Measurements from ENCODE around the gene PTGDS. TPM values are rescaled to one million over a fixed set of nuclear protein-coding genes. Genes with fewer than 3 reads are reported as not detected.

Gene PTGDS
- total RNA-seq, 1 donor from 2014 or later, result not detected

GRCh38 chr9:136964833-136965422 is 12.4 kb upstream of the PTGDS start:
- H3K27ac Mint-ChIP-seq, result no peak overlapping the region
- intact Hi-C loops (cut with micrococcal nuclease), result no loop called here
- no peak for DNase-seq (ENCODE audit: low spot score)
- H3K27me3 Mint-ChIP-seq (ENCODE audit: low read depth), result peaks cover 2% of the 10 kb centered on the region
- no peaks in the 10 kb centered on the region for H3K36me3 Mint-ChIP-seq (ENCODE audit: low read depth)
- H3K4me1 Mint-ChIP-seq (ENCODE audit: low read depth), result peaks cover 10% of the 10 kb centered on the region
- H3K4me3 Mint-ChIP-seq (ENCODE audit: low read depth), result no peak overlapping the region
- no peaks in the 10 kb centered on the region for H3K9me3 Mint-ChIP-seq

GRCh38 chr9:136965771-136966484 is 11.4 kb upstream of the PTGDS start:
- Mint-ChIP-seq H3K27me3 (ENCODE audit: low read depth) (peaks cover 2% of the 10 kb centered on the region), H3K27ac (no peak overlapping the region), H3K9me3 (no peaks in the 10 kb centered on the region), H3K36me3 (ENCODE audit: low read depth) (no peaks in the 10 kb centered on the region), H3K4me1 (ENCODE audit: low read depth) (peaks cover 10% of the 10 kb centered on the region), H3K4me3 (ENCODE audit: low read depth) (peak overlapping the region; percentile 64)
- intact Hi-C loops (cut with micrococcal nuclease), result no loop called here
- DNase-seq (ENCODE audit: low spot score), result no peak

- no peaks in the 10 kb centered on the region for H3K36me3 Mint-ChIP-seq (ENCODE audit: low read depth)
- peaks cover 2% of the 10 kb centered on the region for H3K27me3 Mint-ChIP-seq (ENCODE audit: low read depth)
- intact Hi-C loops (cut with micrococcal nuclease), result no loop called here
- H3K27ac Mint-ChIP-seq, result no peak overlapping the region
- no peak for DNase-seq (ENCODE audit: low spot score)
- no peak overlapping the region for H3K4me3 Mint-ChIP-seq (ENCODE audit: low read depth)
- no peaks in the 10 kb centered on the region for H3K9me3 Mint-ChIP-seq
- H3K4me1 Mint-ChIP-seq (ENCODE audit: low read depth), result peaks cover 10% of the 10 kb centered on the region
Observed at GRCh38 chr9:136968333-136969127, 8.8 kb upstream of the PTGDS start.

GRCh38 chr9:136969150-136969549 is 8.2 kb upstream of the PTGDS start:
- H3K4me3 Mint-ChIP-seq (ENCODE audit: low read depth), result no peak overlapping the region
- H3K27me3 Mint-ChIP-seq (ENCODE audit: low read depth), result peaks cover 2% of the 10 kb centered on the region
- H3K4me1 Mint-ChIP-seq (ENCODE audit: low read depth), result peaks cover 10% of the 10 kb centered on the region
- H3K27ac Mint-ChIP-seq, result no peak overlapping the region
- intact Hi-C loops (cut with micrococcal nuclease), result no loop called here
- H3K9me3 Mint-ChIP-seq, result no peaks in the 10 kb centered on the region
- H3K36me3 Mint-ChIP-seq (ENCODE audit: low read depth), result no peaks in the 10 kb centered on the region
- DNase-seq (ENCODE audit: low spot score), result no peak

GRCh38 chr9:136969774-136970173 is 7.5 kb upstream of the PTGDS start:
- DNase-seq (ENCODE audit: low spot score), result no peak
- H3K9me3 Mint-ChIP-seq, result no peaks in the 10 kb centered on the region
- intact Hi-C loops (cut with micrococcal nuclease), result loop anchor here (10.0 kb wide), 1 partner anchor 485 kb away; the partner anchor contains the start of gene NSMF
- no peak overlapping the region for H3K4me3 Mint-ChIP-seq (ENCODE audit: low read depth)
- no peak overlapping the region for H3K27ac Mint-ChIP-seq
- peaks cover 2% of the 10 kb centered on the region for H3K27me3 Mint-ChIP-seq (ENCODE audit: low read depth)
- H3K36me3 Mint-ChIP-seq (ENCODE audit: low read depth), result no peaks in the 10 kb centered on the region
- H3K4me1 Mint-ChIP-seq (ENCODE audit: low read depth), result peaks cover 9% of the 10 kb centered on the region

GRCh38 chr9:136970361-136970760 is 6.9 kb upstream of the PTGDS start:
- intact Hi-C loops (cut with micrococcal nuclease), result loop anchor here (10.0 kb wide), 1 partner anchor 484 kb away; the partner anchor contains the start of gene NSMF
- peaks cover 2% of the 10 kb centered on the region for H3K27me3 Mint-ChIP-seq (ENCODE audit: low read depth)
- no peak for DNase-seq (ENCODE audit: low spot score)
- peaks cover 12% of the 10 kb centered on the region for H3K4me1 Mint-ChIP-seq (ENCODE audit: low read depth)
- no peak overlapping the region for H3K4me3 Mint-ChIP-seq (ENCODE audit: low read depth)
- H3K36me3 Mint-ChIP-seq (ENCODE audit: low read depth), result no peaks in the 10 kb centered on the region
- no peak overlapping the region for H3K27ac Mint-ChIP-seq
- H3K9me3 Mint-ChIP-seq, result no peaks in the 10 kb centered on the region

- Mint-ChIP-seq H3K4me3 (ENCODE audit: low read depth) (no peak overlapping the region), H3K27me3 (ENCODE audit: low read depth) (no peaks in the 10 kb centered on the region), H3K4me1 (ENCODE audit: low read depth) (peaks cover 7% of the 10 kb centered on the region), H3K36me3 (ENCODE audit: low read depth) (no peaks in the 10 kb centered on the region), H3K9me3 (no peaks in the 10 kb centered on the region), H3K27ac (no peak overlapping the region)
- no peak for DNase-seq (ENCODE audit: low spot score)
- intact Hi-C loops (cut with micrococcal nuclease), result loop anchor here (10.0 kb wide), 1 partner anchor 483 kb away; the partner anchor contains the start of gene NSMF
Observed at GRCh38 chr9:136971746-136972145, 5.6 kb upstream of the PTGDS start.

GRCh38 chr9:136972335-136972734 is 5.0 kb upstream of the PTGDS start:
- peaks cover 7% of the 10 kb centered on the region for H3K4me1 Mint-ChIP-seq (ENCODE audit: low read depth)
- H3K27me3 Mint-ChIP-seq (ENCODE audit: low read depth), result no peaks in the 10 kb centered on the region
- H3K9me3 Mint-ChIP-seq, result no peaks in the 10 kb centered on the region
- no peaks in the 10 kb centered on the region for H3K36me3 Mint-ChIP-seq (ENCODE audit: low read depth)
- no peak for DNase-seq (ENCODE audit: low spot score)
- H3K27ac Mint-ChIP-seq, result no peak overlapping the region
- intact Hi-C loops (cut with micrococcal nuclease), result loop anchor here (10.0 kb wide), 1 partner anchor 482 kb away; the partner anchor contains the start of gene NSMF
- no peak overlapping the region for H3K4me3 Mint-ChIP-seq (ENCODE audit: low read depth)

GRCh38 chr9:136972743-136973142 is 4.6 kb upstream of the PTGDS start:
- Mint-ChIP-seq H3K4me1 (ENCODE audit: low read depth) (peaks cover 7% of the 10 kb centered on the region), H3K27ac (no peak overlapping the region), H3K4me3 (ENCODE audit: low read depth) (no peak overlapping the region), H3K27me3 (ENCODE audit: low read depth) (no peaks in the 10 kb centered on the region), H3K36me3 (ENCODE audit: low read depth) (no peaks in the 10 kb centered on the region), H3K9me3 (no peaks in the 10 kb centered on the region)
- no peak for DNase-seq (ENCODE audit: low spot score)
- intact Hi-C loops (cut with micrococcal nuclease), result loop anchor here (10.0 kb wide), 1 partner anchor 482 kb away; the partner anchor contains the start of gene NSMF

GRCh38 chr9:136973618-136974617 is 3.4 kb upstream of the PTGDS start:
- Mint-ChIP-seq H3K36me3 (ENCODE audit: low read depth) (no peaks in the 10 kb centered on the region), H3K4me1 (ENCODE audit: low read depth) (peaks cover 7% of the 10 kb centered on the region), H3K27me3 (ENCODE audit: low read depth) (no peaks in the 10 kb centered on the region), H3K9me3 (no peaks in the 10 kb centered on the region), H3K27ac (no peak overlapping the region), H3K4me3 (ENCODE audit: low read depth) (no peak overlapping the region)
- no peak for DNase-seq (ENCODE audit: low spot score)
- intact Hi-C loops (cut with micrococcal nuclease), result loop anchor here (10.0 kb wide), 1 partner anchor 481 kb away; the partner anchor contains the start of gene NSMF

- no peaks in the 10 kb centered on the region for H3K27me3 Mint-ChIP-seq (ENCODE audit: low read depth)
- no peaks in the 10 kb centered on the region for H3K9me3 Mint-ChIP-seq
- H3K4me3 Mint-ChIP-seq (ENCODE audit: low read depth), result no peak overlapping the region
- no peaks in the 10 kb centered on the region for H3K36me3 Mint-ChIP-seq (ENCODE audit: low read depth)
- DNase-seq (ENCODE audit: low spot score), result no peak
- no peak overlapping the region for H3K27ac Mint-ChIP-seq
- intact Hi-C loops (cut with micrococcal nuclease), result loop anchor here (10.0 kb wide), 1 partner anchor 480 kb away; the partner anchor contains the start of gene NSMF
- peaks cover 7% of the 10 kb centered on the region for H3K4me1 Mint-ChIP-seq (ENCODE audit: low read depth)
Observed at GRCh38 chr9:136974817-136975535, 2.3 kb upstream of the PTGDS start.

All from activated T-helper 2 cell treated with anti-CD3 and anti-CD28 coated beads, Interferon-gamma antibody, Interleukin-2, Interleukin-4, amounts not matched to agents 10 μg/mL and 5 μg/mL and 100 μg/mL, durations not matched to agents 14 hours and 24 hours and 36 hours (primary cell).